ENCODE measurements around the gene ENTHD1.
"Not testable (repeated sequence)": the region's sequence is repeated elsewhere in the genome, so short reads cannot be mapped to it uniquely, and the experiment has no call there.

The ENTHD1 gene

GRCh38 chr22:39923696-39924095 lies 30.1 kb upstream of the ENTHD1 start:
- no peak for DNase-seq

DNA sequence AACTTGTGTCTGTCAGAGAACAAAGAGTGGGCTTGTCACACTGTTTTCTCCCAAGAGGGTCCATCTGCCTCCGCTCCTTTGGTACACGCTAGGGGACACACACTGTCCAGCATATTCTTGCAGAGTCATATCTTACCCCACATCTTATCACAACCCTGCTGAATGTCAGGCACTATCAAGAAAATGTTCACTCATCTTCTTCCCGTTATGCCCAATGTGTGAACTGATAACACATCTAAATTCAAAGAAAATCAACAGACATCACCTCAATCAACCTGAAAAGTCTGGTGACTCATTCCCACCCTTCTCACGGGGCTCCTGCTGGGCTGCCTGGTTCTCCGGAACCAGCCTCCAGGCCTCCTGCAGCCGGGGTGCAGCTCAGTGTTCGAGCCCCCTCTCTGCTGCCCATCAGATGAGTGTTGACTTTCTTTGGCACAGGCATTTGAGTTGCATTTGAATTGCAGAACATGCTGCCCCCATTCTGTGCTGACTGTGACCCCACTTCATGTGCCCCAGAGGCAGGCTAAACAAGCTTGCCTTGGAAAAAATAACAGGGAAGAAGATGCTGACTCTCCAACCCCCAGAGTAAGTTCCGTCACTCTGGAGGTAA lies 26.7 kb upstream of the ENTHD1 start:
- DNase-seq: no peak

GRCh38 chr22:39917776-39918495 lies 24.4 kb upstream of the ENTHD1 start:
- DNase-seq: peak in 1 of 14 donors; percentile 8

- no peak for DNase-seq
Observed at GRCh38 chr22:39917197-39917643, 23.7 kb upstream of the ENTHD1 start.

GRCh38 chr22:39916496-39916895 lies 22.9 kb upstream of the ENTHD1 start:
- DNase-seq: no peak

- no peak for DNase-seq
Observed at GRCh38 chr22:39915295-39915726, 21.8 kb upstream of the ENTHD1 start.

DNA sequence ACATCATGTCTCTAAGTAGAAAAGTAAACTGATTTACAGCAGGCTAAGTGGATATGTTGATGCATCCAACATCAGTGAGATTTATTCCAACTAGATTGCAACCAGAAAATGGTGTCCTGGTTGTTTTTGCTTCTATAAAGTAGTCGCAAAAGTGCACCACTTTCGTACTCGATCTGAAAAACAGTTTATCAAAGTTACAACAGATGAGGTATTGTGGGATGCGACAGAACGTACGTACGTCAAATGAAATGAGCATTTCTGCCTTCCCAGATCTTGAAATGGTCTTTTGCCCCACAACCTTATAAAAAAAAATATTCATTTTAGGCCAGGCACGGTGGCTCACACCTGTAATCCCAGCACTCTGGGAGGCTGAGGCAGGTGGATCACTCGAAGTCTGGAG lies 21.0 kb upstream of the ENTHD1 start:
- no peak for DNase-seq

DNA sequence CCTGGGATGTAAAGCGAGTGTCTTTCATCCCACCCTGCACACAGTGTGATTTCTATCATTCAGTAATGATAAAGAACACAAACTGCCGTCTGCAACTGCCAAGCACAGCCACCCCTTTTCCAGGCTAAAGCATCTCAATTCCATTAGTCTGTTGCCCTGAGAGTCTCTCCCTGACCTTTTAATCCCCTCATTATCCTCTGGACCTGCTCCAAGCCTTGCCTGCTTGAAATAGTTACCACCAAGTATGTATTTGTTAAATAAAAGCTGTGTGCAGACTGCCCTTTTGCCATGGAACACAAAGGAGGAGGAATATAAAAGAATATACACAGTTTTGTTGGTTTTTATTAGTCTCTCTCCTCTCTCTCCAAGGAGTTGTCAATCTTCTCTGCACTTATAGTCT lies 20.3 kb upstream of the ENTHD1 start:
- no peak for DNase-seq

GRCh38 chr22:39913321-39913720 lies 19.8 kb upstream of the ENTHD1 start:
- DNase-seq: no peak

GRCh38 chr22:39910876-39911613 lies 17.5 kb upstream of the ENTHD1 start:
- no peak for DNase-seq

GRCh38 chr22:39908737-39909136 lies 15.2 kb upstream of the ENTHD1 start:
- peak in 1 of 14 donors; percentile 1 for DNase-seq

GRCh38 chr22:39908136-39908535 lies 14.6 kb upstream of the ENTHD1 start:
- DNase-seq: peak in 1 of 14 donors; percentile 13

GRCh38 chr22:39907605-39908097 lies 14.1 kb upstream of the ENTHD1 start:
- no peak for DNase-seq

GRCh38 chr22:39907047-39907446 lies 13.5 kb upstream of the ENTHD1 start:
- DNase-seq: no peak

- no peak for DNase-seq
Observed at GRCh38 chr22:39906207-39906606, 12.6 kb upstream of the ENTHD1 start.

GRCh38 chr22:39905687-39906086 lies 12.1 kb upstream of the ENTHD1 start:
- DNase-seq: no peak

DNA sequence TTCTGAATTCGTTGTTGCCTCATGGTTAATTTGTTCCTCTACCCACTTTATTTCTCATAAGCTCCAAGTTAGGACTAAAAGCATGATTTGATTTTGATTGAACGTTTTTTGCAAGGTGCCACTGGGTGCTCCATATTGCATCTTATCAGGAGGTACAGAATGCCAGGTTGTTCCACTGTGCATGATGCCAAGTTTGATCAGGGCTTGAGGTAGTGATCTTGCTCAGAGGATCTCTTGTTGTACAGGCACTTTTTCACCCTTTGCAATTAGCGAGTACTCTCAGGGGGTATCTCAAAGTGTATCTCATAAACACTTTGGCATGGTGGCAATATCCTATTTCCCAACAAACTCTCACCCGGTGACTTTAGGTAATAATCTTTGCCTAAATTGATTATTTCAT lies 11.3 kb upstream of the ENTHD1 start:
- DNase-seq: no peak

DNA sequence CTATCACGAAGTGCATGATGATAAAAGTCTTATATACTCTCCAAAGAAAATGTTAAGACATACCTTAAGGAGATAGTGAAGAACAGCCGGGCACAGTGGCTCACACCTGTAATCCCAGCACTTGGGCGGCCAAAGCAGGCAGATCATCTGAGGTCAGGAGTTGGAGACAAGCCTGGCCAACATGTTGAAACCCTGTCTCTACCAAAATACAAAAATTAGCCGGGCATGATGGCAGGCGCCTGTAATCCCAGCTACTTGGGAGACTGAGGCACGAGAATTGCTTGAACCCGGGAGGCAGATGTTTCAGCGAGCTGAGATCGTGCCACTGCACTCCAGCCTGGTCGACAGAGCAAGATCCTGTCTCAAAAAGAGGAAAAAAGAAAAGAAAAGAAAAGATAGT lies 10.5 kb upstream of the ENTHD1 start:
- not testable (repeated sequence) for DNase-seq

GRCh38 chr22:39901565-39902146 lies 8.1 kb upstream of the ENTHD1 start:
- no peak for DNase-seq

DNA sequence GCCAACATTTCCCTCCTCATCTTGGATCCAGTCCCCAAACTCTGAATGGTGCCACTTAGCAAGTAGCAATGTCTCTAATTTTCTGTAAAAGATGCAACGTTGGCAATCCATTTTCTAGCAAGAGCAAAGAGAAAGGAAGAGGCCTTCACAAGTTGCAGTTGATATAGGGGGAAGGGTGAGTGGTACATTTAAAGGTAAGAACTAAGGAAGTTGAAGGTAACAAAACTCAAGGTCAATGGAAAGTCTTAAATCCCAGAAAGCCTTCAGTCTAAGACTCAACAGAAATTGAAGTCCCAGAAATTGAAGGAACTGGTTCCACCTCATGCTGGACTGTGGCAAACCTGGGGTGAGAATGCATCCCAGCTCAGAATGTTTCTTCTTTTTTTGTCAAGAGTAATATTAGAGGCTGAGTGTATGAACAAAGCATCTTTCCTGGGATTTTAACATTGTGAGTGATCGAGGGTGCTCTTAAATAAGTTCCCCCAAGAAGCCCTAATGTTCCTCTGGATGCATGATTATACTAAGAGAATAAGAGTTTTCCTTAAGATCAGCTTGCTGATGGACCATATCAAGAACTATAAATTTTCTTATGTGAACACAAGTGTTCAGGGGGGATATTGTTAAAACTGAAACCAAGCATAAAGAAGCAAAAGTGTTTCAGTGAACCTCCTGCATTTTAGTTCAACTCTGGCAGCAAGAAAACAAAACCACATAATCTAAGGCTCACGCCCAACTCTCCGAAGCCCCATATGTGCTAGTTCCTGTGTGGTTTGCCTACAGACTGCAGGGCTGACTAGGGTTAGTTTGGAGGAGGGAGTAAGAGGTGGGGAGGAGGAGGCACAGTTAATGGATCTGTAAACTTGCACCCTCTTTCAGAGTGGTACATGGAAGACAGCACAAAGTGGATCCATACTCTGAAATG lies 7.0 kb upstream of the ENTHD1 start, which contains the start of gene GRAP2:
GRAP2 (plus strand) TSS at position 779 of the 922 bp plus-strand sequence. CDS start 46,023 bp downstream, outside the sequence.
- no peak for DNase-seq

GRCh38 chr22:39898997-39899396 lies 5.4 kb upstream of the ENTHD1 start:
- DNase-seq: peak in 1 of 14 donors; percentile 44

- DNase-seq: peak in 1 of 14 donors; percentile 36
Observed at GRCh38 chr22:39897841-39898240, 4.3 kb upstream of the ENTHD1 start.

Measured in C1 segment of cervical spinal cord (tissue), 14 donors.